MG63 (cell line): ENCODE results near the gene SPRYD4. TPM values are rescaled to one million over a fixed set of nuclear protein-coding genes. Genes with fewer than 3 reads are reported as not detected.
A peak's percentile ranks its signal among the peaks of the same experiment; 100 is the strongest.
"Not testable (repeated sequence)": the region's sequence is repeated elsewhere in the genome, so short reads cannot be mapped to it uniquely, and the experiment has no call there.

ENCODE experiments used
- DNase-seq: peaks from one replicate; pipeline ENCODE4 v3.0.0-alpha.2; 2020
- H3K27me3 ChIP-seq: fragments of 250-450 bp; sonication (Bioruptor Pico); 2 replicates; pipeline ENCODE4 v1.5.1; 2020; ENCODE audit warnings: mild to moderate bottlenecking, moderate library complexity
- H3K36me3 ChIP-seq: fragments of 250-450 bp; sonication (Bioruptor Pico); 2 replicates; pipeline ENCODE4 v1.5.1; 2020; ENCODE audit warnings: mild to moderate bottlenecking, moderate library complexity
- H3K4me3 ChIP-seq: fragments of 250-450 bp; sonication (Bioruptor Pico); 2 replicates; pipeline ENCODE4 v1.5.1; 2020; ENCODE audit warnings: mild to moderate bottlenecking, moderate library complexity
- H3K9me3 ChIP-seq: fragments of 250-450 bp; sonication (Bioruptor Pico); 2 replicates; pipeline ENCODE4 v1.5.1; 2020; ENCODE audit warnings: mild to moderate bottlenecking, moderate library complexity
- total RNA-seq: library from RNA; depleted of rRNA; stranded (reverse); fragments of >200 nt; shearing (Covaris generic); gene quantifications from 2 replicates; pipeline ENCODE4 v1.2.3, GENCODE V29; 2014; ENCODE audit warnings: low replicate concordance

The SPRYD4 gene
- total RNA-seq, 1 experiment from 2014 or later = 0.69 TPM

GRCh38 chr12:56494481-56494880, 26.1 kb downstream of the SPRYD4 start:
- not testable (repeated sequence) for H3K36me3 ChIP-seq, DNase-seq, H3K4me3 ChIP-seq, H3K9me3 ChIP-seq
- peaks cover 12% of the 10 kb centered on the region for H3K27me3 ChIP-seq

- H3K36me3 ChIP-seq, H3K9me3 ChIP-seq, H3K4me3 ChIP-seq, H3K27me3 ChIP-seq: not testable (repeated sequence)
- peak; percentile 17 for DNase-seq
Measured at GRCh38 chr12:56496704-56497103, 28.3 kb downstream of the SPRYD4 start.

- H3K9me3 ChIP-seq, H3K4me3 ChIP-seq, H3K27me3 ChIP-seq, DNase-seq, H3K36me3 ChIP-seq: not testable (repeated sequence)
Measured at GRCh38 chr12:56498126-56498902, 29.9 kb downstream of the SPRYD4 start.

- not testable (repeated sequence) for H3K27me3 ChIP-seq, DNase-seq, H3K9me3 ChIP-seq, H3K36me3 ChIP-seq, H3K4me3 ChIP-seq
Measured at GRCh38 chr12:56499452-56499851, 31.1 kb downstream of the SPRYD4 start.

- not testable (repeated sequence) for DNase-seq, H3K4me3 ChIP-seq, H3K9me3 ChIP-seq, H3K27me3 ChIP-seq, H3K36me3 ChIP-seq
Measured at GRCh38 chr12:56499879-56500278, 31.5 kb downstream of the SPRYD4 start.

- H3K36me3 ChIP-seq = no peaks in the 10 kb centered on the region
- no peaks in the 10 kb centered on the region for H3K27me3 ChIP-seq
- no peaks in the 10 kb centered on the region for H3K9me3 ChIP-seq
- no peak for DNase-seq
- no peak overlapping the region for H3K4me3 ChIP-seq
Measured at GRCh38 chr12:56510786-56511185, 42.4 kb downstream of the SPRYD4 start.

GRCh38 chr12:56514014-56514318, 45.6 kb downstream of the SPRYD4 start:
- H3K27me3 ChIP-seq, H3K36me3 ChIP-seq, DNase-seq, H3K4me3 ChIP-seq, H3K9me3 ChIP-seq: not testable (repeated sequence)

GRCh38 chr12:56517854-56518253, 49.5 kb downstream of the SPRYD4 start:
- DNase-seq = no peak
- Histone ChIP-seq H3K36me3 (no peaks in the 10 kb centered on the region), H3K27me3 (no peaks in the 10 kb centered on the region)

GRCh38 chr12:56518570-56518969, 50.2 kb downstream of the SPRYD4 start:
- Histone ChIP-seq H3K9me3 (no peaks in the 10 kb centered on the region), H3K4me3 (no peak overlapping the region)
- no peak for DNase-seq

More at GRCh38 chr12:56517854-56518253, 49.5 kb downstream of the SPRYD4 start:
- Histone ChIP-seq H3K4me3 (no peak overlapping the region), H3K9me3 (no peaks in the 10 kb centered on the region)

GRCh38 chr12:56520048-56520447, 51.7 kb downstream of the SPRYD4 start:
- H3K4me3 ChIP-seq = no peak overlapping the region
- no peaks in the 10 kb centered on the region for H3K27me3 ChIP-seq
- no peaks in the 10 kb centered on the region for H3K36me3 ChIP-seq
- H3K9me3 ChIP-seq = no peaks in the 10 kb centered on the region
- no peak for DNase-seq

More at GRCh38 chr12:56518570-56518969, 50.2 kb downstream of the SPRYD4 start:
- no peaks in the 10 kb centered on the region for H3K27me3 ChIP-seq
- no peaks in the 10 kb centered on the region for H3K36me3 ChIP-seq

- no peak overlapping the region for H3K4me3 ChIP-seq
Measured at GRCh38 chr12:56520506-56520905, 52.1 kb downstream of the SPRYD4 start.

GRCh38 chr12:56521209-56521589, 52.8 kb downstream of the SPRYD4 start:
- H3K27me3 ChIP-seq = no peaks in the 10 kb centered on the region
- H3K4me3 ChIP-seq = peak overlapping the region; percentile 78
- H3K36me3 ChIP-seq = no peaks in the 10 kb centered on the region
- H3K9me3 ChIP-seq = no peaks in the 10 kb centered on the region
- DNase-seq = no peak

More at GRCh38 chr12:56520506-56520905, 52.1 kb downstream of the SPRYD4 start:
- no peaks in the 10 kb centered on the region for H3K9me3 ChIP-seq
- no peak for DNase-seq
- no peaks in the 10 kb centered on the region for H3K27me3 ChIP-seq
- H3K36me3 ChIP-seq = no peaks in the 10 kb centered on the region

- Histone ChIP-seq H3K9me3 (no peaks in the 10 kb centered on the region), H3K27me3 (no peaks in the 10 kb centered on the region), H3K4me3 (peak within 1 kb of the TSS; percentile 78), H3K36me3 (peaks cover under 1% of the 10 kb centered on the region; the same call in 1 of the 2 replicates)
- DNase-seq = peak; percentile 92
Measured at GRCh38 chr12:56521590-56522371, 53.4 kb downstream of the SPRYD4 start, which contains the start of gene RBMS2. Gene RBMS2 (plus strand): TSS chr12:56521820. CDS start chr12:56522024, 204 bp downstream.

- no peak for DNase-seq
Measured at GRCh38 chr12:56522411-56523193, 54.2 kb downstream of the SPRYD4 start.

GRCh38 chr12:56528846-56529245, 60.5 kb downstream of the SPRYD4 start:
- Histone ChIP-seq H3K27me3 (no peaks in the 10 kb centered on the region), H3K4me3 (no peak overlapping the region), H3K9me3 (no peaks in the 10 kb centered on the region), H3K36me3 (peaks cover 7% of the 10 kb centered on the region)
- no peak for DNase-seq

More at GRCh38 chr12:56522411-56523193, 54.2 kb downstream of the SPRYD4 start:
- Histone ChIP-seq H3K36me3 (peaks cover 5% of the 10 kb centered on the region; the same call in 1 of the 2 replicates), H3K4me3 (peak overlapping the region; percentile 78), H3K9me3 (no peaks in the 10 kb centered on the region), H3K27me3 (no peaks in the 10 kb centered on the region)
